OCI-LY3 (cell line): Measurements from ENCODE around the gene CARD19.

ENCODE experiments used
- EZH2phosphoT487 ChIP-seq: fragments of 200-600 bp; shearing (Covaris generic); IDR thresholded peaks from 2 replicates; pipeline ENCODE4 v1.6.1; 2018; ENCODE audit warnings: antibody characterized with exemption, mixed run types, low read depth
- TF ChIP-seq, protein P1 (sequence below): fragments of 200-600, 300-600 bp; sonication (generic); IDR thresholded peaks from 2 replicates; pipeline ENCODE4 v1.5.1; 2014; ENCODE audit warnings: antibody characterized with exemption, low read length, low read depth

- TF ChIP-seq, protein P1, sequence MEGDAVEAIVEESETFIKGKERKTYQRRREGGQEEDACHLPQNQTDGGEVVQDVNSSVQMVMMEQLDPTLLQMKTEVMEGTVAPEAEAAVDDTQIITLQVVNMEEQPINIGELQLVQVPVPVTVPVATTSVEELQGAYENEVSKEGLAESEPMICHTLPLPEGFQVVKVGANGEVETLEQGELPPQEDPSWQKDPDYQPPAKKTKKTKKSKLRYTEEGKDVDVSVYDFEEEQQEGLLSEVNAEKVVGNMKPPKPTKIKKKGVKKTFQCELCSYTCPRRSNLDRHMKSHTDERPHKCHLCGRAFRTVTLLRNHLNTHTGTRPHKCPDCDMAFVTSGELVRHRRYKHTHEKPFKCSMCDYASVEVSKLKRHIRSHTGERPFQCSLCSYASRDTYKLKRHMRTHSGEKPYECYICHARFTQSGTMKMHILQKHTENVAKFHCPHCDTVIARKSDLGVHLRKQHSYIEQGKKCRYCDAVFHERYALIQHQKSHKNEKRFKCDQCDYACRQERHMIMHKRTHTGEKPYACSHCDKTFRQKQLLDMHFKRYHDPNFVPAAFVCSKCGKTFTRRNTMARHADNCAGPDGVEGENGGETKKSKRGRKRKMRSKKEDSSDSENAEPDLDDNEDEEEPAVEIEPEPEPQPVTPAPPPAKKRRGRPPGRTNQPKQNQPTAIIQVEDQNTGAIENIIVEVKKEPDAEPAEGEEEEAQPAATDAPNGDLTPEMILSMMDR: no peak
- TF ChIP-seq EZH2phosphoT487: no peak
Measured at GRCh38 chr9:93115486-93116071, 19.6 kb downstream of the CARD19 start.
